ENCODE data around the gene HERPUD1.

Gene HERPUD1

GRCh38 chr16:56988161-56988947 lies 56.4 kb downstream of the HERPUD1 start:
- no peaks in the 10 kb centered on the region for H4K20me1 ChIP-seq (ENCODE audit: insufficient read depth, low read length, poor library complexity, severe bottlenecking)
- no peaks in the 10 kb centered on the region for H3F3A ChIP-seq (ENCODE audit: low read depth)
- peak overlapping the region; percentile 79 for H3K4me3 ChIP-seq (ENCODE audit: low read length, poor library complexity, severe bottlenecking)
- H3K79me2 ChIP-seq (ENCODE audit: insufficient read depth, low read length), result peaks cover 40% of the 10 kb centered on the region
- H3K9me3 ChIP-seq (ENCODE audit: insufficient read depth, low read depth, low read length), result no peaks in the 10 kb centered on the region
- peaks cover 63% of the 10 kb centered on the region for H3K4me1 ChIP-seq (ENCODE audit: insufficient read depth, low read length, poor library complexity, severe bottlenecking)
- H3K9me2 ChIP-seq (replicated peaks; ENCODE audit: low read depth, low read length), result no peaks in the 10 kb centered on the region
- peak overlapping the region; percentile 87 for H3K9ac ChIP-seq (ENCODE audit: low read depth, low read length, poor library complexity, severe bottlenecking)
- H3K27me3 ChIP-seq (ENCODE audit: insufficient read depth, low read length, poor library complexity, severe bottlenecking), result no peaks in the 10 kb centered on the region
- peak overlapping the region; percentile 91; the same call in 1 of the 2 replicates for H2AFZ ChIP-seq (ENCODE audit: low read length)
- H3K4me2 ChIP-seq (ENCODE audit: low read depth, low read length, poor library complexity, severe bottlenecking), result peak overlapping the region; percentile 98
- TF ChIP-seq EZH2phosphoT487 (IDR thresholded peaks at IDR 0.05; ENCODE audit: borderline replicate concordance), result no peak
- TF ChIP-seq, protein P1, sequence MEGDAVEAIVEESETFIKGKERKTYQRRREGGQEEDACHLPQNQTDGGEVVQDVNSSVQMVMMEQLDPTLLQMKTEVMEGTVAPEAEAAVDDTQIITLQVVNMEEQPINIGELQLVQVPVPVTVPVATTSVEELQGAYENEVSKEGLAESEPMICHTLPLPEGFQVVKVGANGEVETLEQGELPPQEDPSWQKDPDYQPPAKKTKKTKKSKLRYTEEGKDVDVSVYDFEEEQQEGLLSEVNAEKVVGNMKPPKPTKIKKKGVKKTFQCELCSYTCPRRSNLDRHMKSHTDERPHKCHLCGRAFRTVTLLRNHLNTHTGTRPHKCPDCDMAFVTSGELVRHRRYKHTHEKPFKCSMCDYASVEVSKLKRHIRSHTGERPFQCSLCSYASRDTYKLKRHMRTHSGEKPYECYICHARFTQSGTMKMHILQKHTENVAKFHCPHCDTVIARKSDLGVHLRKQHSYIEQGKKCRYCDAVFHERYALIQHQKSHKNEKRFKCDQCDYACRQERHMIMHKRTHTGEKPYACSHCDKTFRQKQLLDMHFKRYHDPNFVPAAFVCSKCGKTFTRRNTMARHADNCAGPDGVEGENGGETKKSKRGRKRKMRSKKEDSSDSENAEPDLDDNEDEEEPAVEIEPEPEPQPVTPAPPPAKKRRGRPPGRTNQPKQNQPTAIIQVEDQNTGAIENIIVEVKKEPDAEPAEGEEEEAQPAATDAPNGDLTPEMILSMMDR (conservative IDR thresholded peaks at IDR 0.05; ENCODE audit: low read length), result no peak
- no peaks in the 10 kb centered on the region for H3K36me3 ChIP-seq (ENCODE audit: insufficient read depth, low read length)

DNA sequence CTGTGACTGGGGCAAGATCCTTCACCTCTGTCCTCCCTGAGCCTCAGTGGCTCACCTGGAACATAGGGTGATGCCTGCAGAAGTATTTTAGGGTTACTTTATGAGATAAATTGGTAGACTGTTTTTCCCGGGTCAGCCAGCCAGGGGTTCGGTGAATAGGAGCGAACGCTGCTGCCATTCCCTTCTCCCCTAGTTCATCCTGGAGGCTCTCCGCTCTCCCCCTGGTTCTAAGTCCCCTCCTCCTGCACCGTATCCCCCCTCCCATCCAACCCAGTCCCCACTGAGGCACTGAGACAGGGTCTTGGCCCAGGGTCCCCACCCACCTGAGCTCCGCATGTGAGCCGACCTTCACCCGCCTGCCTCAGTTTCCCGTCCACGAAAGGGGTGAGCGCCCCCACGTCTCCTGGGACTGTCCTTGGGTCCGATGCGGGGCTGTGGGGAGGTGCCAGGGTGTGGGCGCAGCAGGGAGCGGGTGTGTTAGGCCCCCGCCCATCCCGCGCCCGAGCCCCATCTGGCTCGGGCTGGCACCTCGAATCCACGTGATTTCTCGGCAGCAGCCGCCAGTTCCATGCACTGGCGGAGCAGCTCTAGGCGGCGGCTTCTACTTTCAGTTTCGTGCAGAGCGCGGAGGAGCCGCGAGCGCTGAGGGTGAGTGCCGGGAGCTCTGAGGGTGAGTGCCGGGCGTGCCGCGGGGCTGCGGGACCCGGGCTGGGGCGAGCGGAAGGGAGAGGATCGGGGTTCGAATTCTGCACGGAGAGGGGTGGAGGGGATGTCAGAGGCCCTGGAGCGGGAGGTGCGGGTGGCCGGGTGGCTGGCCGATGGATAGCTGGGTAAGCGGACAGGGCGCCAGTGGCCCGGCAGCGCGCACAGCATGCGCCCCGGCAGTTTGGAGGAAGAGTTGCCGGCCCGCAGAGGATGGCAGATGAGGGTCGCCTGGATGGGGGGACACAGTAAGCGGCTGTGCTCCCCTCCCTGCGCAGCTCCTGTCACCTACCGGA lies 57.3 kb downstream of the HERPUD1 start, which contains the start of gene NLRC5:
NLRC5 (plus strand) TSS at position 610 of the 998 bp plus-strand sequence. CDS start 31,156 bp downstream, outside the sequence.
- Histone ChIP-seq H3K4me2 (ENCODE audit: low read depth, low read length, poor library complexity, severe bottlenecking) (peak within 1 kb of the TSS; percentile 98), H3K4me3 (ENCODE audit: low read length, poor library complexity, severe bottlenecking) (peak within 1 kb of the TSS; percentile 79), H3K27me3 (ENCODE audit: insufficient read depth, low read length, poor library complexity, severe bottlenecking) (no peaks in the 10 kb centered on the region)

DNA sequence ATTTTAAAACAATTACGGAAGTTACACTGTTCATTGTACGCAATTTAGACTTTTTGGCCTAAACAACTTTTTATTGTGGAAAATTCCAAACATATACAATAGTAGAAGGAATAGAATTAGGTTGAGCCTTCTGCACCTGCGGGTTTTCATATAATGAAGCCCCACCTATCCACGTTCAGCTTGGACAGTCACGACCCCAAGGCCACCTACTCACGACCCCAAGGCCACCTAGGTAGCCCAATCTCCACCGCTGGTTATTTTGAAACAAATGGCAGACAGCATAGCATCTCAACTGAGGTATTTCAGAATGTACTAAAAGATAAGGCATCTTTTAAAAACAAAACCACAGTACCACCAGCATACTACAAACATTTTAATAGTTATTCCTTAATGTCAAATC lies 58.0 kb downstream of the HERPUD1 start:
- peak overlapping the region; percentile 87 for H3K9ac ChIP-seq (ENCODE audit: low read depth, low read length, poor library complexity, severe bottlenecking)
- H2AFZ ChIP-seq (ENCODE audit: low read length), result peak overlapping the region; percentile 91
- H3K4me2 ChIP-seq (ENCODE audit: low read depth, low read length, poor library complexity, severe bottlenecking), result peak overlapping the region; percentile 98
- no peaks in the 10 kb centered on the region for H3K36me3 ChIP-seq (ENCODE audit: insufficient read depth, low read length)
- H3K79me2 ChIP-seq (ENCODE audit: insufficient read depth, low read length), result peaks cover 54% of the 10 kb centered on the region
- H3K4me3 ChIP-seq (ENCODE audit: low read length, poor library complexity, severe bottlenecking), result peak overlapping the region; percentile 79
- no peaks in the 10 kb centered on the region for H4K20me1 ChIP-seq (ENCODE audit: insufficient read depth, low read length, poor library complexity, severe bottlenecking)
- peaks cover 63% of the 10 kb centered on the region for H3K4me1 ChIP-seq (ENCODE audit: insufficient read depth, low read length, poor library complexity, severe bottlenecking)
- H3F3A ChIP-seq (ENCODE audit: low read depth), result no peaks in the 10 kb centered on the region
- no peaks in the 10 kb centered on the region for H3K9me3 ChIP-seq (ENCODE audit: insufficient read depth, low read depth, low read length)
- no peaks in the 10 kb centered on the region for H3K27me3 ChIP-seq (ENCODE audit: insufficient read depth, low read length, poor library complexity, severe bottlenecking)
- H3K9me2 ChIP-seq (replicated peaks; ENCODE audit: low read depth, low read length), result no peaks in the 10 kb centered on the region
- no peak for TF ChIP-seq EZH2phosphoT487 (IDR thresholded peaks at IDR 0.05; ENCODE audit: borderline replicate concordance)
- TF ChIP-seq, protein P1 (conservative IDR thresholded peaks at IDR 0.05; ENCODE audit: low read length), result no peak

More for the DNA sequence above, 57.3 kb downstream of the HERPUD1 start, which contains the start of gene NLRC5:
- Histone ChIP-seq H2AFZ (ENCODE audit: low read length) (peak within 1 kb of the TSS; percentile 91), H3K36me3 (ENCODE audit: insufficient read depth, low read length) (no peaks in the 10 kb centered on the region), H3K4me1 (ENCODE audit: insufficient read depth, low read length, poor library complexity, severe bottlenecking) (peaks cover 65% of the 10 kb centered on the region), H3K79me2 (ENCODE audit: insufficient read depth, low read length) (peaks cover 49% of the 10 kb centered on the region), H3F3A (ENCODE audit: low read depth) (no peaks in the 10 kb centered on the region), H3K9me2 (replicated peaks; ENCODE audit: low read depth, low read length) (no peaks in the 10 kb centered on the region), H3K9me3 (ENCODE audit: insufficient read depth, low read depth, low read length) (no peaks in the 10 kb centered on the region), H4K20me1 (ENCODE audit: insufficient read depth, low read length, poor library complexity, severe bottlenecking) (no peaks in the 10 kb centered on the region), H3K9ac (ENCODE audit: low read depth, low read length, poor library complexity, severe bottlenecking) (peak within 1 kb of the TSS; percentile 87)
- TF ChIP-seq EZH2phosphoT487 (IDR thresholded peaks at IDR 0.05; ENCODE audit: borderline replicate concordance), result no peak
- TF ChIP-seq, protein P1 (conservative IDR thresholded peaks at IDR 0.05; ENCODE audit: low read length), result no peak
